Neural crest cell (in vitro differentiated cells): Measurements from ENCODE around the gene PECR. TPM values are rescaled to one million over a fixed set of nuclear protein-coding genes. Genes with fewer than 3 reads are reported as not detected.

Experiments
- DNase-seq: peaks from one replicate; pipeline ENCODE4 v3.0.0; 2021; ENCODE audit warnings: low read depth, mixed read lengths, low spot score
- H3K27ac Mint-ChIP-seq: one replicate; pipeline ENCODE4 v1.8.0; 2021; ENCODE audit warnings: mild to moderate bottlenecking, mixed read lengths; ENCODE audit not compliant: unreplicated experiment
- H3K27me3 Mint-ChIP-seq: 2 replicates; pipeline ENCODE4 v1.8.0; 2021; ENCODE audit warnings: low read depth, mild to moderate bottlenecking, mixed read lengths
- H3K36me3 Mint-ChIP-seq: 2 replicates; pipeline ENCODE4 v1.8.0; 2021; ENCODE audit warnings: low read depth, mild to moderate bottlenecking, mixed read lengths
- H3K4me1 Mint-ChIP-seq: 2 replicates; pipeline ENCODE4 v1.8.0; 2021; ENCODE audit warnings: mixed read lengths
- H3K4me3 Mint-ChIP-seq: one replicate; pipeline ENCODE4 v1.8.0; 2021; ENCODE audit warnings: mild to moderate bottlenecking, mixed read lengths
- H3K9me3 Mint-ChIP-seq: 2 replicates; pipeline ENCODE4 v1.8.0; 2021; ENCODE audit warnings: mixed read lengths
- total RNA-seq: library from RNA; stranded (reverse); gene quantifications from 2 replicates; pipeline ENCODE4 v1.2.1, GENCODE V29; 2021
- TF ChIP-seq, protein P1 (sequence below): fragments of 200-600 bp; sonication (generic); conservative IDR thresholded peaks from 2 replicates; pipeline ENCODE4 v1.5.0; 2021; ENCODE audit warnings: antibody characterized with exemption, mild to moderate bottlenecking

The PECR gene
- total RNA-seq, 1 donor from 2014 or later = 18.2 TPM

GRCh38 chr2:216104691-216105090 is 23.1 kb upstream of the PECR start:
- Mint-ChIP-seq H3K27ac (peak overlapping the region; percentile 51), H3K36me3 (peaks cover 27% of the 10 kb centered on the region), H3K4me3 (peak overlapping the region; percentile 33), H3K4me1 (peaks cover 40% of the 10 kb centered on the region), H3K27me3 (peaks cover 4% of the 10 kb centered on the region), H3K9me3 (no peaks in the 10 kb centered on the region)
- TF ChIP-seq, protein P1, sequence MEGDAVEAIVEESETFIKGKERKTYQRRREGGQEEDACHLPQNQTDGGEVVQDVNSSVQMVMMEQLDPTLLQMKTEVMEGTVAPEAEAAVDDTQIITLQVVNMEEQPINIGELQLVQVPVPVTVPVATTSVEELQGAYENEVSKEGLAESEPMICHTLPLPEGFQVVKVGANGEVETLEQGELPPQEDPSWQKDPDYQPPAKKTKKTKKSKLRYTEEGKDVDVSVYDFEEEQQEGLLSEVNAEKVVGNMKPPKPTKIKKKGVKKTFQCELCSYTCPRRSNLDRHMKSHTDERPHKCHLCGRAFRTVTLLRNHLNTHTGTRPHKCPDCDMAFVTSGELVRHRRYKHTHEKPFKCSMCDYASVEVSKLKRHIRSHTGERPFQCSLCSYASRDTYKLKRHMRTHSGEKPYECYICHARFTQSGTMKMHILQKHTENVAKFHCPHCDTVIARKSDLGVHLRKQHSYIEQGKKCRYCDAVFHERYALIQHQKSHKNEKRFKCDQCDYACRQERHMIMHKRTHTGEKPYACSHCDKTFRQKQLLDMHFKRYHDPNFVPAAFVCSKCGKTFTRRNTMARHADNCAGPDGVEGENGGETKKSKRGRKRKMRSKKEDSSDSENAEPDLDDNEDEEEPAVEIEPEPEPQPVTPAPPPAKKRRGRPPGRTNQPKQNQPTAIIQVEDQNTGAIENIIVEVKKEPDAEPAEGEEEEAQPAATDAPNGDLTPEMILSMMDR = no peak
- DNase-seq = no peak

DNA sequence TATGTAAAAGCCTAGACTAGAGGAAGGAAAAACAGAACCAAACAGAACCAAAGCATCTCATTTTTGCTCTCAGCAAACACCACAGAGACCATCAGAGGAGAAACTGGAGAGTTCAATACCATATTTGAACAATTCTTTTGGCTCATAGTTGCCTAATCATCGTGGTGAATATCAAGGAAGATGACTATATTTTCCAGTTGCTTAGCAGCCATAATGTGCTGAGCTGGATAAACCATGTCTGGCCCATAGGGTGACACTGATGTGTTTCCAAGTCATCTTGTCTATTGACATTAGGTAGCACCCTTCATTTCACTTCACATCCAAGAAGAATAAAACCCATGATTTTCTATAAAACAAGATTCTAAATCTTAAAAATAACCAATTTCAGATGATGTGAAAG is 21.6 kb upstream of the PECR start:
- no peak for DNase-seq
- TF ChIP-seq, protein P1 = no peak
- Mint-ChIP-seq H3K4me3 (no peak overlapping the region), H3K27ac (no peak overlapping the region), H3K9me3 (no peaks in the 10 kb centered on the region), H3K36me3 (peaks cover 24% of the 10 kb centered on the region), H3K4me1 (peaks cover 28% of the 10 kb centered on the region), H3K27me3 (no peaks in the 10 kb centered on the region)

GRCh38 chr2:216101109-216101508 is 19.5 kb upstream of the PECR start:
- TF ChIP-seq, protein P1 = no peak
- no peak for DNase-seq
- H3K36me3 Mint-ChIP-seq = peaks cover 24% of the 10 kb centered on the region

GRCh38 chr2:216098421-216099334 is 17.1 kb upstream of the PECR start:
- no peaks in the 10 kb centered on the region for H3K9me3 Mint-ChIP-seq
- no peaks in the 10 kb centered on the region for H3K4me1 Mint-ChIP-seq
- TF ChIP-seq, protein P1 = no peak
- no peak overlapping the region for H3K4me3 Mint-ChIP-seq
- peaks cover 25% of the 10 kb centered on the region for H3K36me3 Mint-ChIP-seq
- DNase-seq = no peak
- H3K27me3 Mint-ChIP-seq = no peaks in the 10 kb centered on the region
- no peak overlapping the region for H3K27ac Mint-ChIP-seq

More at GRCh38 chr2:216101109-216101508, 19.5 kb upstream of the PECR start:
- H3K27ac Mint-ChIP-seq = no peak overlapping the region
- no peaks in the 10 kb centered on the region for H3K9me3 Mint-ChIP-seq
- peaks cover 18% of the 10 kb centered on the region for H3K4me1 Mint-ChIP-seq
- H3K27me3 Mint-ChIP-seq = no peaks in the 10 kb centered on the region
- no peak overlapping the region for H3K4me3 Mint-ChIP-seq

GRCh38 chr2:216094701-216095100 is 13.1 kb upstream of the PECR start:
- no peak overlapping the region for H3K27ac Mint-ChIP-seq
- TF ChIP-seq, protein P1 = no peak
- no peaks in the 10 kb centered on the region for H3K27me3 Mint-ChIP-seq
- H3K4me1 Mint-ChIP-seq = no peaks in the 10 kb centered on the region
- peaks cover 11% of the 10 kb centered on the region for H3K36me3 Mint-ChIP-seq
- no peak overlapping the region for H3K4me3 Mint-ChIP-seq
- H3K9me3 Mint-ChIP-seq = no peaks in the 10 kb centered on the region
- no peak for DNase-seq
